Measurements from ENCODE around the gene NDUFV1.
"Not testable (repeated sequence)": the region's sequence is repeated elsewhere in the genome, so short reads cannot be mapped to it uniquely, and the experiment has no call there.

DNA sequence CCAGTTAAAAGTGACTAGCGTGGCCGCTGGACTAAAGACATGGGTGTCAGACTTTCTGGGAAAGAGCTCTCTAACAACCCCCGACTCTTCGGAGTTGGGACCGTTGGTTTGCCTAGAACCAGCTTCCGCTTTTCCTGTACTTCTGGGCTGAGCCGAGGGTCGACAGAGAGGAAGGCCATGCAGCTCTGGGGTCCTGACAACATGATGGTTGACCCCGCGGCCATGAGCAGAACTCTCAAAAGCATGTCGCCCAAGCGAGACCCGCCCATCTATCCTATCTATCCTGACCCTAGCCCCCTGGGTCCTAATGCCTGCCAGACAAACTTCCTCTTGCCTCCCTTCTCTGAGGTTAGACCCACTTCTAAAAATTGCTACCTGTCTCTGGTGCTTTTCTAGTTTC, 13.9 kb downstream of the NDUFV1 start:
- not testable (repeated sequence) for TF ChIP-seq TCF7L2 (IDR thresholded peaks at IDR 0.05; ENCODE audit: borderline replicate concordance, extremely low read depth, insufficient read depth, insufficient read length); EZH2 (IDR thresholded peaks at IDR 0.05); POLR2A (IDR thresholded peaks at IDR 0.05; ENCODE audit: borderline replicate concordance, extremely low read depth, insufficient read depth, insufficient read length); CBX3 (IDR thresholded peaks at IDR 0.05; ENCODE audit: low read depth); CEBPB (IDR thresholded peaks at IDR 0.05; ENCODE audit: low read depth); SP1 (IDR thresholded peaks at IDR 0.05; ENCODE audit: low read depth); REST (IDR thresholded peaks at IDR 0.05; ENCODE audit: low read depth); EZH2phosphoT487 (IDR thresholded peaks at IDR 0.05; ENCODE audit: borderline replicate concordance); POLR2AphosphoS5 (IDR thresholded peaks at IDR 0.05; ENCODE audit: low read depth, low read length)
- TF ChIP-seq, protein P1, sequence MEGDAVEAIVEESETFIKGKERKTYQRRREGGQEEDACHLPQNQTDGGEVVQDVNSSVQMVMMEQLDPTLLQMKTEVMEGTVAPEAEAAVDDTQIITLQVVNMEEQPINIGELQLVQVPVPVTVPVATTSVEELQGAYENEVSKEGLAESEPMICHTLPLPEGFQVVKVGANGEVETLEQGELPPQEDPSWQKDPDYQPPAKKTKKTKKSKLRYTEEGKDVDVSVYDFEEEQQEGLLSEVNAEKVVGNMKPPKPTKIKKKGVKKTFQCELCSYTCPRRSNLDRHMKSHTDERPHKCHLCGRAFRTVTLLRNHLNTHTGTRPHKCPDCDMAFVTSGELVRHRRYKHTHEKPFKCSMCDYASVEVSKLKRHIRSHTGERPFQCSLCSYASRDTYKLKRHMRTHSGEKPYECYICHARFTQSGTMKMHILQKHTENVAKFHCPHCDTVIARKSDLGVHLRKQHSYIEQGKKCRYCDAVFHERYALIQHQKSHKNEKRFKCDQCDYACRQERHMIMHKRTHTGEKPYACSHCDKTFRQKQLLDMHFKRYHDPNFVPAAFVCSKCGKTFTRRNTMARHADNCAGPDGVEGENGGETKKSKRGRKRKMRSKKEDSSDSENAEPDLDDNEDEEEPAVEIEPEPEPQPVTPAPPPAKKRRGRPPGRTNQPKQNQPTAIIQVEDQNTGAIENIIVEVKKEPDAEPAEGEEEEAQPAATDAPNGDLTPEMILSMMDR (IDR thresholded peaks at IDR 0.05 in 2 of 3, conservative IDR thresholded peaks at IDR 0.05 in 1 of 3; ENCODE audit: borderline replicate concordance in 1 of 3, insufficient read depth in 1 of 3, low read depth in 2 of 3, low read length in 2 of 3), result not testable (repeated sequence)

Measured in HCT116 (cell line).